MM.1S (cell line): Measurements from ENCODE around the gene RAB22A.

ENCODE experiments used
- DNase-seq: peaks from one replicate; pipeline ENCODE4 v3.0.0-alpha.2; 2015
- H2AFZ ChIP-seq: fragments of 300-600 bp; sonication (generic); 2 replicates; pipeline ENCODE4 v1.6.0; 2016; ENCODE audit warnings: antibody characterized with exemption, low read length
- H3F3A ChIP-seq: fragments of 300-600 bp; sonication (generic); 2 replicates; pipeline ENCODE4 v1.6.1; 2016; ENCODE audit warnings: mild to moderate bottlenecking, antibody characterized with exemption, low read length, moderate library complexity, mixed read lengths; ENCODE audit not compliant: insufficient read depth
- H3K27ac ChIP-seq: fragments of 300-600 bp; sonication (generic); 2 replicates; pipeline ENCODE4 v1.5.1; 2016; ENCODE audit warnings: mild to moderate bottlenecking, low read length
- H3K27me3 ChIP-seq: fragments of 300-600 bp; sonication (generic); replicated peaks from 2 replicates; pipeline ENCODE4 v1.6.0; 2016; ENCODE audit warnings: low read length; ENCODE audit not compliant: insufficient read depth
- H3K36me3 ChIP-seq: fragments of 300-600 bp; sonication (generic); replicated peaks from 2 replicates; pipeline ENCODE4 v1.6.1; 2016; ENCODE audit warnings: mild to moderate bottlenecking, low read length, mixed read lengths; ENCODE audit not compliant: insufficient read depth
- H3K4me1 ChIP-seq: fragments of 300-600 bp; sonication (generic); 2 replicates; pipeline ENCODE4 v1.6.1; 2016; ENCODE audit warnings: low read length, mixed read lengths
- H3K4me2 ChIP-seq: fragments of 300-600 bp; sonication (generic); 2 replicates; pipeline ENCODE4 v1.6.0; 2016; ENCODE audit warnings: low read depth, low read length
- H3K4me3 ChIP-seq: fragments of 300-600 bp; sonication (generic); 2 replicates; pipeline ENCODE4 v1.5.1; 2016; ENCODE audit warnings: low read length, mixed read lengths
- H3K79me2 ChIP-seq: fragments of 300-600 bp; sonication (generic); 2 replicates; pipeline ENCODE4 v1.6.1; 2016; ENCODE audit warnings: mixed run types, low read length, mixed read lengths
- H3K9ac ChIP-seq: fragments of 300-600 bp; sonication (generic); 2 replicates; pipeline ENCODE4 v1.6.1; 2016; ENCODE audit warnings: low read length, mixed read lengths
- H3K9me2 ChIP-seq: fragments of 300-600 bp; sonication (generic); replicated peaks from 2 replicates; pipeline ENCODE4 v1.6.1; 2016; ENCODE audit warnings: mild to moderate bottlenecking, low read length, mixed read lengths; ENCODE audit not compliant: insufficient read depth
- H3K9me3 ChIP-seq: fragments of 300-600 bp; sonication (generic); replicated peaks from 2 replicates; pipeline ENCODE4 v1.6.1; 2016; ENCODE audit warnings: mild to moderate bottlenecking, low read length, mixed read lengths; ENCODE audit not compliant: insufficient read depth
- H4K20me1 ChIP-seq: fragments of 300-600 bp; sonication (generic); 2 replicates; pipeline ENCODE4 v1.6.1; 2016; ENCODE audit warnings: mild to moderate bottlenecking, low read length, moderate library complexity, mixed read lengths; ENCODE audit not compliant: insufficient read depth
- EZH2 ChIP-seq: fragments of 300-600 bp; sonication (generic); optimal IDR thresholded peaks from 2 replicates; pipeline ENCODE3; 2017; ENCODE audit warnings: low read depth, mild to moderate bottlenecking, antibody characterized with exemption, low read length, mixed read lengths
- EZH2phosphoT487 ChIP-seq: fragments of 300-600 bp; sonication (generic); IDR thresholded peaks from 2 replicates; pipeline ENCODE4 v1.6.1; 2018; ENCODE audit warnings: antibody characterized with exemption, low read length
- TF ChIP-seq, protein P1 (sequence below): fragments of 300-600 bp; sonication (generic); IDR thresholded peaks from 2 replicates; pipeline ENCODE4 v1.5.1; 2016; ENCODE audit warnings: antibody characterized with exemption, low read length, mixed read lengths

RAB22A gene

DNA sequence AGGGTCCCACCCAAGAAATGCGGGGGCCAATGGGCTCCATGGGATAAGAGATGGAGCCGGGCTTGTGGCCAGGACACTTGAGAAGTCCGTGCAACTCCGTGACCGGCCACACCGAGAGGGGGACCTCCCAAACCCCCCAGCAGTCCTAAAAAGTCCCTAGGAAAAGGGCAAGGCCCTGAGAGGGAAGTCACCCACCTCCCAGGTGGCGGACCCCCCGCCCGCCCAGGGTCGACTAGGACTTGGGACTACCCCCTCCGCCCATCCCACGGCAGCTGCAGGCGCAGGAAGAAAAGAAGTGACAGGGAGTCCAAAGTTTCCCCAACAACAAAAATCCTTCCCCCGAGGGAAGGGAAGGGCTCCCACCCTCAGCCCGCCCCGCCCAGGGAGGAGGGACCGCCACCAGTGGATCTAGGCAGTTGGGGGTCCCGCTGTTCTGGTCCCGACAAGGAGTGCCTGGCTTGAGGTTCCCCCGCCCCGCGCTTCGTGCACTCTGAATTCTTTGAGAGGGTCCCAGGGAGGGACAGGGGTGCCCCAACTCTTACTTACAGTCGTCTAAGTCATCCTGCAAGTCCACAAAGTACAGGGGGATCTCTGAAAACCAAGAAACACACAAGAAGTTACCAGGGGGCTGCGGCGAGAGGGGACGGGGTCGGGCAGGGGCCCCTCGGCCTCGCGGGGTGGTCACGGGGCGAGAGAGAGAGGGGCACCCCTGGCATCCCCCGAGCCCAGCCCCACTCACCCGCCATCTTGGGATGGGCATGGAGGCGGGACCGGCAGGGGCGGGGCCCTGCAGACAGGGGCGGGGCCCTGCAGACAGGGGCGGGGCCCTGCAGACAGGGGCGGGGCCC is 611 bp upstream of the RAB22A start:
- Histone ChIP-seq H2AFZ (peak overlapping the region; percentile 99), H3K9me3 (no peaks in the 10 kb centered on the region)

DNA sequence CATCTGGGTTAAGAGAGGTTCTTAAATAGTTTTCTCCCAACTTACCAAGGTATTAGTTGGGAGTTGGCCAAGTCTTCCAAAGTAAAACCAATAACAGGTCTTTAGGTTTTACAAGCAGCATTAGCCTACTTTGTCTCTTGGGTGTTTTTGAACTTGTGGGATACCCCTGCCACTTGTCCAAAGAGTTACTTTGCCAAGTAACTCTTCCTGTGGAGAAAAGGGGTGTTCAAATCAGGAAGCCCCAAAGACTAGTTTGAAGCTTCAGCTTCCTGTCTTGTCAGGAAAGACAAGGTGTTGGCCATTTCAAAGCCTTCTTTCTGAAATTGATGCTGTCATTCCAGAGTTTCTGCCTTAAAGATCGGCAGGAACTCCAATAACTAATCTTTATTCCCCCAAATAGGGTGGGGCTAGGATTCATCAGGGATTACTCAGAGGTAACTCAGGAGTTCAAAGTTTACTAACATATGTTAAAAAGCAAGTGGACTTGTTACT is 822 bp downstream of the RAB22A start:
- Histone ChIP-seq H3K36me3 (no peaks in the 10 kb centered on the region), H3K9ac (peak overlapping the region; percentile 91), H3K27ac (peak overlapping the region; percentile 34; the same call in 1 of the 2 replicates), H3K4me2 (peak overlapping the region; percentile 94), H2AFZ (peak overlapping the region; percentile 85), H3K9me2 (no peaks in the 10 kb centered on the region), H4K20me1 (no peaks in the 10 kb centered on the region), H3K4me1 (0 out of 2 replicates have a peak, but pooled peaks cover 9% of the 10 kb centered on the region), H3K27me3 (no peaks in the 10 kb centered on the region), H3K4me3 (peak overlapping the region; percentile 86), H3F3A (no peaks in the 10 kb centered on the region), H3K79me2 (peaks cover 44% of the 10 kb centered on the region), H3K9me3 (no peaks in the 10 kb centered on the region)
- TF ChIP-seq EZH2 (no peak), EZH2phosphoT487 (no peak)
- TF ChIP-seq, protein P1, sequence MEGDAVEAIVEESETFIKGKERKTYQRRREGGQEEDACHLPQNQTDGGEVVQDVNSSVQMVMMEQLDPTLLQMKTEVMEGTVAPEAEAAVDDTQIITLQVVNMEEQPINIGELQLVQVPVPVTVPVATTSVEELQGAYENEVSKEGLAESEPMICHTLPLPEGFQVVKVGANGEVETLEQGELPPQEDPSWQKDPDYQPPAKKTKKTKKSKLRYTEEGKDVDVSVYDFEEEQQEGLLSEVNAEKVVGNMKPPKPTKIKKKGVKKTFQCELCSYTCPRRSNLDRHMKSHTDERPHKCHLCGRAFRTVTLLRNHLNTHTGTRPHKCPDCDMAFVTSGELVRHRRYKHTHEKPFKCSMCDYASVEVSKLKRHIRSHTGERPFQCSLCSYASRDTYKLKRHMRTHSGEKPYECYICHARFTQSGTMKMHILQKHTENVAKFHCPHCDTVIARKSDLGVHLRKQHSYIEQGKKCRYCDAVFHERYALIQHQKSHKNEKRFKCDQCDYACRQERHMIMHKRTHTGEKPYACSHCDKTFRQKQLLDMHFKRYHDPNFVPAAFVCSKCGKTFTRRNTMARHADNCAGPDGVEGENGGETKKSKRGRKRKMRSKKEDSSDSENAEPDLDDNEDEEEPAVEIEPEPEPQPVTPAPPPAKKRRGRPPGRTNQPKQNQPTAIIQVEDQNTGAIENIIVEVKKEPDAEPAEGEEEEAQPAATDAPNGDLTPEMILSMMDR, result no peak
- DNase-seq, result peak; percentile 17

More for the DNA sequence above, 611 bp upstream of the RAB22A start:
- Histone ChIP-seq H3K9ac (peak overlapping the region; percentile 79), H3K27me3 (no peaks in the 10 kb centered on the region), H3K4me3 (peak overlapping the region; percentile 97), H3K9me2 (no peaks in the 10 kb centered on the region), H3K4me1 (0 out of 2 replicates have a peak, but pooled peaks cover 9% of the 10 kb centered on the region), H3K27ac (no peak overlapping the region), H3K79me2 (peaks cover 37% of the 10 kb centered on the region), H3K4me2 (peak overlapping the region; percentile 63), H3K36me3 (no peaks in the 10 kb centered on the region), H4K20me1 (no peaks in the 10 kb centered on the region), H3F3A (no peaks in the 10 kb centered on the region)
- TF ChIP-seq EZH2 (no peak), EZH2phosphoT487 (no peak)
- TF ChIP-seq, protein P1, result no peak
- DNase-seq, result peak; percentile 45

DNA sequence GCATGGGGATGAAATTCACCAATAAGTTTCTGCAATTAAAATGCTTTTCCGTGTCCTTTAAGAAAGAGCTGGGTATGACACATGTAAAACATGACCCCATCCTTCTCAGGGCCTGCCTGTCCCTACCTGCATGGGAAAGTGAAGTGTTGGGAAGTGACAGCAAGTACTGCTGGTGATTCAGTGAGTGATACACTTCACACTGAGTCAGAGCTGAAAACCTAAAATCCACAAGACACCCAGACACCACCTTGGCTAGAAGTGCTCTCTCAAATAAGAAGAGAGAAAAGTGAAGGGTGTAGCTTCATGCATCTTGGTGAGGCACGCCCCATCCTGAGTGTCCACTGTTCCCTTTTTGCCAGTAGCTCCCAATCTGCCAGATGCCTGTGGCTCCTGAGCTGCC is 3.3 kb downstream of the RAB22A start:
- TF ChIP-seq, protein P1, result no peak
- TF ChIP-seq EZH2, result no peak
- TF ChIP-seq EZH2phosphoT487, result no peak
- no peaks in the 10 kb centered on the region for H3F3A ChIP-seq
- no peak overlapping the region for H3K9ac ChIP-seq
- DNase-seq, result no peak
- H3K9me2 ChIP-seq, result no peaks in the 10 kb centered on the region
- no peaks in the 10 kb centered on the region for H3K27me3 ChIP-seq
- H3K36me3 ChIP-seq, result no peaks in the 10 kb centered on the region
- peaks cover 62% of the 10 kb centered on the region for H3K79me2 ChIP-seq
- H4K20me1 ChIP-seq, result no peaks in the 10 kb centered on the region
- H3K4me1 ChIP-seq, result 0 out of 2 replicates have a peak, but pooled peaks cover 9% of the 10 kb centered on the region
- H3K27ac ChIP-seq, result no peak overlapping the region
- no peak overlapping the region for H3K4me3 ChIP-seq
- H3K9me3 ChIP-seq, result no peaks in the 10 kb centered on the region
- H3K4me2 ChIP-seq, result no peak overlapping the region
- H2AFZ ChIP-seq, result no peak overlapping the region
